DOHH2 (cell line): ENCODE results near the gene CALCR.
"Not testable (repeated sequence)": the region's sequence is repeated elsewhere in the genome, so short reads cannot be mapped to it uniquely, and the experiment has no call there.

ENCODE experiments used
- H3F3A ChIP-seq: fragments of 200-600 bp; sonication (generic), shearing (Covaris generic); 2 replicates; pipeline ENCODE4 v1.6.0; 2016; ENCODE audit warnings: antibody characterized with exemption, mild to moderate bottlenecking; ENCODE audit not compliant: control insufficient read depth, insufficient read depth
- H3K27ac ChIP-seq: fragments of 200-600 bp; sonication (generic); 2 replicates; pipeline ENCODE4 v1.5.1; 2014; ENCODE audit warnings: low read depth, mild to moderate bottlenecking, low read length, moderate library complexity
- H3K27me3 ChIP-seq: fragments of 200-600 bp; sonication (generic); 2 replicates; pipeline ENCODE4 v1.6.1; 2014; ENCODE audit warnings: mild to moderate bottlenecking, low read length, mixed read lengths; ENCODE audit not compliant: control insufficient read depth
- H3K36me3 ChIP-seq: fragments of 200-600 bp; sonication (generic); 2 replicates; pipeline ENCODE4 v1.6.1; 2014; ENCODE audit warnings: mild to moderate bottlenecking, low read length, moderate library complexity, mixed read lengths; ENCODE audit not compliant: control insufficient read depth
- H3K4me1 ChIP-seq: fragments of 200-600 bp; sonication (generic); 2 replicates; pipeline ENCODE4 v1.6.1; 2014; ENCODE audit warnings: mild to moderate bottlenecking, low read length, mixed read lengths; ENCODE audit not compliant: control insufficient read depth
- H3K4me2 ChIP-seq: fragments of 200-600 bp; sonication (generic); 2 replicates; pipeline ENCODE4 v1.6.0; 2014; ENCODE audit warnings: mild to moderate bottlenecking, low read length, moderate library complexity
- H3K4me3 ChIP-seq: fragments of 200-600 bp; sonication (generic); 2 replicates; pipeline ENCODE4 v1.5.1; 2014; ENCODE audit warnings: mild to moderate bottlenecking, low read length, mixed read lengths
- H3K79me2 ChIP-seq: fragments of 200-600 bp; sonication (generic); 2 replicates; pipeline ENCODE4 v1.6.1; 2014; ENCODE audit warnings: mild to moderate bottlenecking, low read length, mixed read lengths; ENCODE audit not compliant: control insufficient read depth
- H3K9me2 ChIP-seq: fragments of 200-600 bp; sonication (generic); replicated peaks from 2 replicates; pipeline ENCODE4 v1.6.1; 2014; ENCODE audit warnings: mild to moderate bottlenecking, low read length, mixed read lengths; ENCODE audit not compliant: control insufficient read depth
- H3K9me3 ChIP-seq: fragments of 200-600 bp; sonication (generic); 2 replicates; pipeline ENCODE4 v1.6.1; 2014; ENCODE audit warnings: antibody characterized with exemption, low read length, mixed read lengths; ENCODE audit not compliant: control insufficient read depth, insufficient read depth
- H4K20me1 ChIP-seq: fragments of 200-600 bp; sonication (generic); 2 replicates; pipeline ENCODE4 v1.6.0; 2014; ENCODE audit warnings: low read depth, mild to moderate bottlenecking, antibody characterized with exemption, low read length, moderate library complexity; ENCODE audit not compliant: control insufficient read depth, insufficient read depth
- CTCF ChIP-seq: fragments of 200-600 bp; sonication (generic); IDR thresholded peaks from one replicate; pipeline ENCODE4 v1.5.1; 2014; ENCODE audit warnings: antibody characterized with exemption, mild to moderate bottlenecking, low read depth, low read length; ENCODE audit not compliant: poor library complexity, severe bottlenecking
- EZH2phosphoT487 ChIP-seq: fragments of 200-600 bp; sonication (generic); IDR thresholded peaks from 2 replicates; pipeline ENCODE4 v1.6.1; 2017; ENCODE audit warnings: borderline replicate concordance, mild to moderate bottlenecking, antibody characterized with exemption, low read length, moderate library complexity, mixed read lengths

Gene CALCR

GRCh38 chr7:93592588-93593266, 18.2 kb upstream of the CALCR start:
- H3K9me3 ChIP-seq = no peaks in the 10 kb centered on the region

GRCh38 chr7:93591224-93592050, 16.9 kb upstream of the CALCR start:
- H3K27me3 ChIP-seq, H3K9me3 ChIP-seq, H3K4me3 ChIP-seq, H3K4me2 ChIP-seq, H4K20me1 ChIP-seq, H3K79me2 ChIP-seq, H3F3A ChIP-seq, H3K4me1 ChIP-seq, H3K27ac ChIP-seq, H3K9me2 ChIP-seq, H3K36me3 ChIP-seq: not testable (repeated sequence)

More at GRCh38 chr7:93592588-93593266, 18.2 kb upstream of the CALCR start:
- Histone ChIP-seq H3K9me2 (no peaks in the 10 kb centered on the region), H4K20me1 (no peaks in the 10 kb centered on the region), H3K27me3 (0 out of 2 replicates have a peak, but pooled peaks cover 5% of the 10 kb centered on the region), H3K36me3 (no peaks in the 10 kb centered on the region), H3F3A (no peaks in the 10 kb centered on the region), H3K79me2 (no peaks in the 10 kb centered on the region), H3K4me3 (no peak overlapping the region), H3K27ac (no peak overlapping the region), H3K4me1 (no peaks in the 10 kb centered on the region), H3K4me2 (no peak overlapping the region)
- no peak for TF ChIP-seq EZH2phosphoT487
- no peak for TF ChIP-seq CTCF

- H3K4me2 ChIP-seq, H3K36me3 ChIP-seq, H3F3A ChIP-seq, H4K20me1 ChIP-seq, H3K79me2 ChIP-seq, H3K9me2 ChIP-seq, H3K27ac ChIP-seq, H3K4me3 ChIP-seq, H3K27me3 ChIP-seq, H3K4me1 ChIP-seq, H3K9me3 ChIP-seq: not testable (repeated sequence)
Measured at GRCh38 chr7:93586479-93586865, 11.9 kb upstream of the CALCR start.

GRCh38 chr7:93585694-93586478, 11.4 kb upstream of the CALCR start:
- H3F3A ChIP-seq, H3K4me2 ChIP-seq, H3K4me1 ChIP-seq, H3K4me3 ChIP-seq, H3K79me2 ChIP-seq, H3K9me2 ChIP-seq, H3K27ac ChIP-seq, H3K9me3 ChIP-seq, H3K36me3 ChIP-seq, H4K20me1 ChIP-seq, H3K27me3 ChIP-seq: not testable (repeated sequence)
